HG02588 (cell line): ENCODE measurements around the gene CAVIN3.

ENCODE experiments used
- ATAC-seq: cut with Tn5 transposase; IDR thresholded peaks from one replicate; pipeline ENCODE4 v1.9.1; 2021; ENCODE audit warnings: mild to moderate bottlenecking, moderate library complexity; ENCODE audit not compliant: unreplicated experiment

CAVIN3 gene

DNA sequence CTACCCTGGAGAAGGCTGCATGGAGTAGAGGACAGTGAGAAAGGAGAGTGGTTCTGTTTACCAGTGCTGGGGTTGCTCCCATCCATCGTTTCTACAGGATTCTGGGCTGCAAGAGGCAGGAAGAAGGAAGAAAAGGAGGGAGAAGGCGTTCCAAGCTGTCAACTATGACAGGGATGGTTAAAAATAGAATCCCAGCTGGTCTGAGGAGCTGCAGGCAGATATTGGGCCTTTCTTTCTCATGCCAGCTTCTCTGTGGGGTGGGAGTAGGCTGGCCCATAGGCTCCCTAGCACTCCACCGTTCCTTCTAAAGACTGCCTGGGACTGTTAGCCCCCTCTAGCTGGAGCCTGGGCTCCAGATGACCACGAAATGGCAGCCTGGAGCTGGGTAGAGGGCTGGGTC lies 47.1 kb downstream of the CAVIN3 start:
- ATAC-seq, result no peak

DNA sequence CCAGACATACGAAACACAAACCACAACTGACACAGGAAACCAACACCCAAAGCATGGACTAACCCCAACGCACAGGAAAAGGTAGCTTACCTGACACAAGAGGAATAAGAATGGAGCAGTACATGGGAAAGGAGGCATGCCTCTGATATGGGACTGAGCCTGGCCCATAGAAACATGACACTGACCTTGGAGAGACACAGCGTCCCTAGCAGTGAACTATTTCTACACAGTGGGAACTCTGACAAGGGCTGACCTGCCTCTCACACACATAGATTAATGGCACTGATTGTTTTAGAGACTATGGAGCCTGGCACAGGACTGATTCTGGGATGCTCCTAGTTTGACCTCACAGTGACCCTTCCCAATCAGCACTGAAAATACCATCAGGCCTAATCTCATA lies 48.7 kb downstream of the CAVIN3 start:
- ATAC-seq, result no peak

DNA sequence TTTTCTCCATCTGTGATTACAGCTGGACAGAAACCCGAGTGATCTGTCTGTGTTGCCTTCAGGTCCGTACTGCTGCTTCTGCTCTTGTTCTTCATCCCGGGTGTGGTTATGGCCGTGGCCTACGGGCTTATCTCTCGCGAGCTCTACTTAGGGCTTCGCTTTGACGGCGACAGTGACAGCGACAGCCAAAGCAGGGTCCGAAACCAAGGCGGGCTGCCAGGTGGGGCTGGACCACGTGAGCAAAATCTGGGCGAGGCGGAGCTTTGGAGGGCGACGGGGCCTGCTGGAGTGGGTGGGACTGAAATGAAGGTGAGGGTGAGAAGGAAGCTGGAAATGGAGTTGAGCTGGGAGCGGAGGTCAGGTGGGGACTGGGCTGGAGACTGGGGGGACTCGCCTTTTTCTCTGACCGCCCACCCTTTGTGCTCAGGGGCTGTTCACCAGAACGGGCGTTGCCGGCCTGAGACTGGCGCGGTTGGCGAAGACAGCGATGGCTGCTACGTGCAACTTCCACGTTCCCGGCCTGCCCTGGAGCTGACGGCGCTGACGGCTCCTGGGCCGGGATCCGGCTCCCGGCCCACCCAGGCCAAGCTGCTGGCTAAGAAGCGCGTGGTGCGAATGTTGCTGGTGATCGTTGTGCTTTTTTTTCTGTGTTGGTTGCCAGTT lies 49.6 kb downstream of the CAVIN3 start:
- no peak for ATAC-seq

DNA sequence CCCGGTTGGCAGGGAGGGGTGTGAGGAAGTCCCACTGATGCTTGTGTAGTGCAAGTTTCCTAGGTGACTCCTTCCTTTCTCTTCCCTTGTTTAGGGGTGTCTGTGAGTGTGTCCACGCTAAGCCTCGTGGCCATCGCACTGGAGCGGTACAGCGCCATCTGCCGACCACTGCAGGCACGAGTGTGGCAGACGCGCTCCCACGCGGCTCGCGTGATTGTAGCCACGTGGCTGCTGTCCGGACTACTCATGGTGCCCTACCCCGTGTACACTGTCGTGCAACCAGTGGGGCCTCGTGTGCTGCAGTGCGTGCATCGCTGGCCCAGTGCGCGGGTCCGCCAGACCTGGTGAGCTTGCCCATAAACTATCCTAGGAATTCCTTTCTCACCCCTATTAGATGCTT lies 50.3 kb downstream of the CAVIN3 start:
- no peak for ATAC-seq
